ENCODE measurements around the gene NET1. TPM values are rescaled to one million over a fixed set of nuclear protein-coding genes. Genes with fewer than 3 reads are reported as not detected.
"Not testable (repeated sequence)": the region's sequence is repeated elsewhere in the genome, so short reads cannot be mapped to it uniquely, and the experiment has no call there.

Gene NET1
- total RNA-seq, 8 experiments from 2014 or later, result 11.8 to 78.8 (median 23.4) TPM

DNA sequence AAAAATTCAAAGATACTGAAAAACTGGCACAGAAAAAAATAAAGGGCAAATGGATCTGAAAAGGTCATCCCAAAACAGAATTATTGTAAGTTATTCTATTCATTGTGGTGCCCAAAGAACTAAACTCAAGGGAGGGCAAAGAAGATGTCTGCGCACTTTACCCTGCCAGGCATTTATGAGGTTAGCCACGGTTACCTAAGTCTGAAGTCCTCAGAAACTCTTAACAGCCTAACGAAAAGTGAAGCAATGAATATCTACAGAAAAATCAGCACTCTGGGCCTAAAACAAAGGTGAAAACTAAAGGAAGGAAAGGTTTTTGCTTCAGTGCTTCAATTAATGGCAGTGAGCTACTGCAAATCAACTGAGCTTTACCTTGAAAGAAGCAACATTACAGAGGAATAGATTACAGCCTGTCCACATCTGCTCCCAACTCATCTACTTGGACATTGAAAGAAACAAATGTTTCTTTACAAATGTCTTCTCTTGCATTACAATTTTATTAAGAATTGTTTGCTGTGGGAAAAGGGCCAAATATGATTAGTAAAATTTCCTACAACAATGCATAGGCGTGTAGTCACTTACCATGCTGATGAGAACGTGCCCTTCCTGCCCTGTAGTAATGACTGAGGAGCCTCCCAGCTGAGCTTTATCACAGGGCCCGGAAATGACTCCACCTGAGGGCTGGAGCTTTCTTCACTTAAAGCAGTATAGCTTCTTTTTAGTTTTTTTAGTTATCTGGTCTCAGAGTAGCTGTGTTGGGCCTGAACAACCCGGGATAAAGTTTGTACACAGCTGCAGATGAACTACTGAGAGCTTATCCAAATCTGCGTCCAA is 7.9 kb upstream of the NET1 start, which contains the start of gene TUBAL3:
Gene TUBAL3 (minus strand): TSS at position 621 of the 834 bp plus-strand sequence. CDS start 36 bp downstream, at position 585.
- Histone ChIP-seq H3K4me1 (replicated peaks in 1 of 2) (no peaks in the 10 kb centered on the region), H3K4me3 (no peak within 1 kb of the TSS), H3K27ac (no peak within 1 kb of the TSS)
- WGBS, 10 experiments, result 0 to 100% (median 72%) methylated on average over 1 to 8 of the region's 8 CpGs
- peak in 3 of 8 experiments; percentile 41 to 94 (median 89) for ATAC-seq (replicated peaks in 6 of 8)
- in situ Hi-C loops (cut with MboI; ENCODE audit: low pct_unique_long_range_greater_than_20kb in 2 of 9, low sequenced_read_pairs in 9 of 9, unreplicated experiment in 9 of 9), result no loop called here

DNA sequence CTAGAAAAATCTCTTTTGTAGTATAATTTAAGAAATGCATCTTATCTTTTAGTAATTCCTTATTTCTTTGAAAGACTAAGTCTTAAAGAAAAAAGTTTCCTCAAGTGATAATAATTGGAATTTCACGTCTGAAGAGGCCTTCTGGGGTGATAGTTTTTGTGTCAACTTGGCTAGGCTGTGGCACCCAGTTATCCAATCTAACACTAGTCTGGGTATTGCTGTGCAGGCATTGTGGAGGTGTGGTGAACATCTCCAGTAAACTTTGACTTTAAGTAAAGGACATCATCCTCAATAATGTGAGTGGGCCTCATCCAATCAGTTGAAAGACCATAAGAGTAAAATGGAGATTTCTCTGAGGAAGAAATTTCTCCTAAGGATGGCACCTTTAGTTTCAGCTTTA is 5.4 kb upstream of the NET1 start:
- 0 to 50% (median 10%) methylated on average over 1 of the region's 1 CpG; no CpG with 5 or more reads in 4 of the 10 experiments for WGBS, 10 experiments

DNA sequence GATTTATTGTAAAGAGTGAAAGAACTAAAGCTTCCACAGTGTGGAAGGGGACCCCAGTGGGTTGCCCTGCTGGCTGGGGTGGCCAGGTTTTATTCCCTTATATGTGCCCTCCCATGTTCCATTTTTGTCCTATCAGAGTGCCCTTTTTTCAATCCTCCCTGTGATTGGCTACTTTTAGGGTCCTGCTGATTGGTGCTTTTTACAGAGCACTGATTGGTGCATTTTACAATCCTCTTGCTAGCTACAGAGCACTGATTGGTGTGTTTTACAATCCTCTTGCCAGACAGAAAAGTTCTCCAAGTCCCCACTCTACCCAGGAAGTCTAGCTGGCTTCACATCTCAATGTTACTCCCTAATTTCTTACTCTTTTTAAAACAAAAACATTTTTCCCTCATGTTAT is 1.6 kb upstream of the NET1 start:
- H3K4me1 ChIP-seq (replicated peaks in 1 of 2), result peaks cover 0 to 14% of the 10 kb centered on the region in 2 donors
- H3K27ac ChIP-seq; H3K4me3 ChIP-seq; ATAC-seq (replicated peaks in 6 of 8); in situ Hi-C loops (cut with MboI; ENCODE audit: low pct_unique_long_range_greater_than_20kb in 2 of 9, low sequenced_read_pairs in 9 of 9, unreplicated experiment in 9 of 9): not testable (repeated sequence)

More for the DNA sequence above, 5.4 kb upstream of the NET1 start:
- H3K4me1 ChIP-seq (replicated peaks in 1 of 2), result peaks cover 0 to 2% of the 10 kb centered on the region in 2 donors
- ATAC-seq (replicated peaks in 6 of 8), result no peak
- in situ Hi-C loops (cut with MboI; ENCODE audit: low pct_unique_long_range_greater_than_20kb in 2 of 9, low sequenced_read_pairs in 9 of 9, unreplicated experiment in 9 of 9), result no loop called here
- no peak overlapping the region for H3K27ac ChIP-seq
- no peak overlapping the region for H3K4me3 ChIP-seq

DNA sequence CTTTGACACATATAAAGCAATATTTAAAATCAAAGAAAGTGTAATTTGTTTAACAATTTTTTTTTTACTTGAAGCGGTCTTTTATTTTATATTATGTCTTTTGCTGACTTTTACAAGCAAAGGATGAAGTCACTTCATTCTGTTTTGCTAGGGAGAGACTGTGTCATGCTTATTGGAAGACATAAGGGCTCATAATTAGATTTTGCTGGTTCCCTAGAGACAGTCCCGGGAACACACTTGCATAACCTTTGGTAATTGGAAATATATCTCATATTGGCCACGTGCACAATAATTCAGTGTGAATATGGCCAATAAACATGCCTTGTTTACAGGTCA is 448 bp upstream of the NET1 start:
- peak in 4 of 8 experiments; percentile 8 to 52 (median 22) for ATAC-seq (replicated peaks in 6 of 8)
- WGBS, 10 experiments, result 0 to 55% (median 43%) methylated on average over 1 to 3 of the region's 3 CpGs; no CpG with 5 or more reads in 1 of the 10 experiments
- H3K4me3 ChIP-seq, result peak overlapping the region; percentile 81 to 97 (median 91)
- H3K27ac ChIP-seq, result no peak overlapping the region
- in situ Hi-C loops (cut with MboI; ENCODE audit: low pct_unique_long_range_greater_than_20kb in 2 of 9, low sequenced_read_pairs in 9 of 9, unreplicated experiment in 9 of 9), result no loop called here
- peaks cover 0 to 14% of the 10 kb centered on the region in 2 donors for H3K4me1 ChIP-seq (replicated peaks in 1 of 2)

DNA sequence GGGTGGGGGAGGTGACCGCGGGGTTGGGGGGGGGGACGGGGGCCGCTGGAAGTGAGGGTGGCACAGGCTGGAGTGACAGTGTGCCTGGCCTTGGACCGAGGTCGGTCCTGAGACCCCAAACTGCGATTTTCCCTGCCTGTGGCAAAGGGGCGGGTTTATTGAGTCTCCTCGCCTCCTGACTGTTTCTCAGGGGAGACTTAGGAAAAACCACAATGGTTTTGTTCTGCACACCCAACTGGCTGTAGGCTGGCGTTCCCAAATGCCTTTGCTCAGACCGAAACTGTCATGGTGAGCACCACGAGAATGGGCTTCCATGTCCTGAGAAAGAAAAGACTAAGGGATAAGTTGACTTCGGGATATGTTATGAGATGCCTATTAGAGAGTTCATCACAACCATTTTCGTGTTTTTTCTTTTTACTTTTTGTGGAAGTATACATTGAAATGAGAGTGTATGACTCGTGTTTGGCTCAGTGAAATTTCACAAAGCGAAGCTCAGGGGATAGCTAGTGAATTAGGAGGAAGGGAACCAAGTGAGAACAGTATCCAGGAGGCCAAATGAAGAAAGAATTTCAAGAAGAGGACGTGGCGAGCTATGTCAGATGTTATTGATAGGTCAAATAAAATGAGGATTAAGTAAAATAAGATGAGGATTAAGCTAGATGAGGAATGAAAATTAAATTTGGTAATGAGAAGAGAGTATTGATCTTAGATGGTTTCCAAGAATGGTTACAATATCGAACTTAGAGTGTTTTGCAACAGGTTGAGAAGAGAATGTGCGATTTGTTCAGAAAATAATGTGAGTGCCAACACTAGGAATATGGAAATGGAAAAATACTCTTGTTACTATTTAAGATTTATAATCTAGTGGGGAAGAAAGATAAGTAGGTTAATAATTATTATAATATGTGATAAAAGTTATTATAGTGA is 918 bp downstream of the NET1 start:
- H3K27ac ChIP-seq, result no peak overlapping the region
- peaks cover 0 to 14% of the 10 kb centered on the region in 2 donors for H3K4me1 ChIP-seq (replicated peaks in 1 of 2)
- ATAC-seq (replicated peaks in 6 of 8), result peak; percentile 16 to 31 (median 24)
- peak overlapping the region; percentile 81 to 97 (median 91) for H3K4me3 ChIP-seq
- 5 to 42% (median 19%) methylated on average over 5 to 12 of the region's 20 CpGs for WGBS, 10 experiments
- in situ Hi-C loops (cut with MboI; ENCODE audit: low pct_unique_long_range_greater_than_20kb in 2 of 9, low sequenced_read_pairs in 9 of 9, unreplicated experiment in 9 of 9), result no loop called here

DNA sequence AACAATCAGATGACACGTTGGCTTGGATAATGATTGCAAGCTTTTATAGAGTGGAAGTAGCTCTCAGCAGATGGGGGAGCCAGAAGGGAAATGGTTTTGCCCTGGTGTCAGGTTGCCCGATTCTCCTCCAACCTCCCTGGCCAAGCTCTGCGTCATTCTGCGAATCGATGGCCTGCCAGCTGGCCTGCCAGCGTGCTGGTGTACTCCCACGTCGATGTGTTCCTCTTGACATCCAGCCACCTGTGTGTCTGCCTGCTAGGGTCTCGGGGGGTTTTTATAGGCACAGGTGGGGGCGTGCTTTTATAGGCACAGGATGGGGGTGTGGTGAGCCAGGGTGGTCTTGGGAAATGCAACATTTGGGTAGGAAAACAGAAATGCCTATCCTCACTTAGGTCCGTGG is 4.6 kb downstream of the NET1 start:
- ATAC-seq (replicated peaks in 6 of 8), result no peak
- in situ Hi-C loops (cut with MboI; ENCODE audit: low pct_unique_long_range_greater_than_20kb in 2 of 9, low sequenced_read_pairs in 9 of 9, unreplicated experiment in 9 of 9), result no loop called here
- WGBS, 10 experiments, result 64 to 100% (median 93%) methylated on average over 1 to 5 of the region's 11 CpGs; no CpG with 5 or more reads in 3 of the 10 experiments
- H3K4me3 ChIP-seq, result no peak overlapping the region
- no peak overlapping the region for H3K27ac ChIP-seq
- peaks cover 0 to 11% of the 10 kb centered on the region in 2 donors for H3K4me1 ChIP-seq (replicated peaks in 1 of 2)

DNA sequence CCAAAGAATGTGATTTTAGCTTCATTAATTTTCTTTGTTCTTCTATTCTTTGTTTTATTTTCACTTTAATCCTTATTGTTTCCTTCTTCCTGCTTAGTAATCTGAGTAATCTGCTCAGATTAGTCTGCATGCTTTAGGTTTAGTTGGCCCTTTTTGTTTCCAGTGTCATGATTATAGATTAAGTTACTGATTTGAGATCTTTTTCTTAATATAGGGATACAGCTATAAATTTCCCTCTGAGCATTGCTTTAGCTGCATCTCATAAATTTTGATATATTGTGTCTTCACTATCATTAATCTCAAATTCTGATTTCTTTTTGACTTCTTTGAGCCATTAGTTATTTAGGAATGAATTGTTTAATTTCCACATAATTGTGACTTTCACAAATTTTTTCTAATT is 6.2 kb downstream of the NET1 start:
- Histone ChIP-seq H3K4me1 (replicated peaks in 1 of 2) (peaks cover 0 to 5% of the 10 kb centered on the region in 2 donors), H3K4me3 (no peak overlapping the region), H3K27ac (no peak overlapping the region)
- in situ Hi-C loops (cut with MboI; ENCODE audit: low pct_unique_long_range_greater_than_20kb in 2 of 9, low sequenced_read_pairs in 9 of 9, unreplicated experiment in 9 of 9), result no loop called here
- ATAC-seq (replicated peaks in 6 of 8), result no peak

DNA sequence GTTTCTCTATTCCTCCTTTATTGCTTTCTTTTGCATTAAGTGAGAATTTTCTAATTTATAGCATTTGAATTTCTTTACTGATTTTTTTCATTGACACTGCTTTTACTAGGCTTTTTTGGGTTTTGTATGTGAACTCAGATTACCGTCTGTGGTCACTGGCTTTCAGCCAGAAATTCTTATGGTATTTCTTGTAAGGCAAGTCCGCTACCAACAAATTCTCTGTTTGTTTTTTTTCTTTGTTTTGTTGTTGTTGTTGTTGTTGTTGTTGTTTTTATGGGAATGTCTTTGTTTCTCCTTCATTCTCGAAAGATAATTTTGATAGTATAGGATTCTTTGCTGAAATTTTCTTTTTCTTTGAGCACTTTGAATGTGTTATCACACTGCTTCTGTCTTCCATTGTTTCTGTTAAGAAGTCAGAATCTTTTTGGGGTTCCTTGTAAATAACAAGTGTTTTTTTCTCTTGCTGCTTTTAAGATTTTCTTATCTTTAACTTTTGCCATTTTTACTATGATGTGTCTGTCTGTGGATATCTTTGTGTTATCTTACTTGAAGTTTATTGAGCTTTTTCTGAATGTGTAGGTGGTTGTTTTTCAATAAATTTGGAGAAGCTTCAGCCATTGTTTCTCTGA is 7.2 kb downstream of the NET1 start:
- no peak overlapping the region for H3K4me3 ChIP-seq
- in situ Hi-C loops (cut with MboI; ENCODE audit: low pct_unique_long_range_greater_than_20kb in 2 of 9, low sequenced_read_pairs in 9 of 9, unreplicated experiment in 9 of 9), result no loop called here
- H3K27ac ChIP-seq, result no peak overlapping the region
- no peak for ATAC-seq (replicated peaks in 6 of 8)
- H3K4me1 ChIP-seq (replicated peaks in 1 of 2), result no peaks in the 10 kb centered on the region
- WGBS, 10 experiments, result 80 to 100% (median 100%) methylated on average over 1 to 3 of the region's 3 CpGs

DNA sequence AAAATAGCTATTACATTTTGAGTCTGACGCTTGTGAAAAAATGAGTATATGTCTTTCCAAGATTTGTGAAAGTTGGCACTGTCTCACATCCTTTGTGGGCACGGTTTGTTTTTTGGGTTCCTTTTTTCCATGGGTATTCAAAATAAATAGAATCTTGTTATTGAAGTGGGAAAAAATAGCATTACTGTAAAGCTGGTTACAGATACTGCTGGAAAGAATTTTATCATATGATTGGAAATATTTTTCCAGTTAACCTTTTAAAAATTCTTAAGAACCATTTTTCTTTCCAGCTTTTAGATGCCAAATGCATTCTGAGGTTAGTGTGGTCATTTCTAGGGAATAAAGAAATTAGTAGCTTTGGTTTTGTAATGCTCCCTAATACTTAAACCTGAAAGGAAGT is 11.4 kb downstream of the NET1 start:
- in situ Hi-C loops (cut with MboI; ENCODE audit: low pct_unique_long_range_greater_than_20kb in 2 of 9, low sequenced_read_pairs in 9 of 9, unreplicated experiment in 9 of 9), result no loop called here
- H3K27ac ChIP-seq, result no peak overlapping the region
- 19 to 100% (median 77%) methylated on average over 1 to 2 of the region's 2 CpGs; no CpG with 5 or more reads in 1 of the 10 experiments for WGBS, 10 experiments
- no peaks in the 10 kb centered on the region for H3K4me1 ChIP-seq (replicated peaks in 1 of 2)
- ATAC-seq (replicated peaks in 6 of 8), result no peak
- no peak overlapping the region for H3K4me3 ChIP-seq

DNA sequence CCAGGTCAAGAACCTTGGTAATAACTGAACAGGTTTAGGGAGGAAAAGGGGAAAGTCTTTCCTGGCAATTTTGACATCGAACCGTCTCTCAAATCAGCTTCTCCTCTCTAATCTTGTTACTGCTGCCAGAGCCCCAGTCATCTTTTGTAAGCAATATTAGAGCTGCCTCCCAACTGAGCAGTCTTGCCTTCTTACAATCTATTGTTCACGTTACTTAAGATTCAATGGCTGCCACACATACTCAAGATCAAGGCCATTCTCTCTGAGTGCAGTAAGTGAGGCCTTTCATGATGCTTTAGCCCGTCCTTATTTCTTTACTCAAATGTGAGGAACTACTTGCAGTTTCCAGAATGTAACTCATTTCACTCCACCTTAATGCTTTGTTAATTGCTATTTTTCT is 12.4 kb downstream of the NET1 start:
- in situ Hi-C loops (cut with MboI; ENCODE audit: low pct_unique_long_range_greater_than_20kb in 2 of 9, low sequenced_read_pairs in 9 of 9, unreplicated experiment in 9 of 9), result loop anchor here in 1 of 9 experiments (25.0 kb wide), 1 partner anchor 587 kb away; the partner anchor contains the start of gene AKR1E2
- WGBS, 10 experiments, result 50 to 100% (median 93%) methylated on average over 1 to 3 of the region's 4 CpGs; no CpG with 5 or more reads in 1 of the 10 experiments
- no peak for ATAC-seq (replicated peaks in 6 of 8)
- H3K4me3 ChIP-seq, result no peak overlapping the region
- no peak overlapping the region for H3K27ac ChIP-seq
- H3K4me1 ChIP-seq (replicated peaks in 1 of 2), result no peaks in the 10 kb centered on the region

DNA sequence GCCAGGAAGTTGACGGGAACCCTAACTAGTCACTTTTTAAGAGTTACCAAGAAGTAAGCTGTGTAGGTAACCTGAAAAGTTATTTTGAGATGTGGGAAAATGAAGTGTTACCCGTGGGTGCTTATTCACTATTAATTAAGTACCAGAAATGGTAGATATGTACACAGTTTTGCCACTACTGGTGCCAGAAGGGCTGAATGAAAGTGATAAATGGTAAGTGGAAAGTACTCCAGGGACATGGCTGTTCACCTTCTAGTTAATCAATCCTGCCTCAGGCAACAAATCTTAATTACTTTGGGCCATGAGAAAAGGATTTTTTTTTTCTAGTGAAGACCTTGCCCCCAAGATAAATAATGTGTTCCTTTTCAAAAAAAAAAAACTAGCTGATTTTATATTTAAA is 15.8 kb downstream of the NET1 start:
- 50 to 100% (median 80%) methylated on average over 1 to 2 of the region's 2 CpGs; no CpG with 5 or more reads in 2 of the 10 experiments for WGBS, 10 experiments
- Histone ChIP-seq H3K4me1 (replicated peaks in 1 of 2) (no peaks in the 10 kb centered on the region), H3K27ac (no peak overlapping the region), H3K4me3 (no peak overlapping the region)
- ATAC-seq (replicated peaks in 6 of 8), result no peak
- in situ Hi-C loops (cut with MboI; ENCODE audit: low pct_unique_long_range_greater_than_20kb in 2 of 9, low sequenced_read_pairs in 9 of 9, unreplicated experiment in 9 of 9), result loop anchor here in 1 of 9 experiments (25.0 kb wide), 1 partner anchor 591 kb away; the partner anchor contains the start of gene AKR1E2

DNA sequence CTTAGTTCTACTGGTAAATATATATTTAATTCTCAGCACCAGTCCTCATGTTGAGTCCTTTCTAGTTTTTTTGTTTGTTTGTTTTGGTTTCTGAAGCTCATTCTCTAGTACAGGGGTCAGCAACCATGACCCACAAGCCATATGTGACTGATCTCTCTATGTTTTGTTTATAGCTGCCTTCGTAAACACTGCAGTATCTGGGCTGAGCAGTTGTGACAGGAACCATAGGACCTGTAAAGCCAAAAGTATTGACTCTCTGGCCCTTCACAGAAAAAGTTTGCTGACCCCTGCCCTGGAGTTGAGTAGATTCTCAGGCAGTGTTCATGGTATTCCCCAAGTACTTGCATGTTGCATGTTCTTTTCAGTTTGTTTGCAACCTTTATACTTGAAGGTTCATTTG is 20.8 kb downstream of the NET1 start:
- in situ Hi-C loops (cut with MboI; ENCODE audit: low pct_unique_long_range_greater_than_20kb in 2 of 9, low sequenced_read_pairs in 9 of 9, unreplicated experiment in 9 of 9), result loop anchor here in 3 of 9 experiments (10.0 to 25.0 kb wide), 3 partner anchors 192 to 618 kb away; partner anchors contain the start of gene AKR1E2 (in 1 of the 3)
- no peak overlapping the region for H3K4me3 ChIP-seq
- ATAC-seq (replicated peaks in 6 of 8), result no peak
- no peak overlapping the region for H3K27ac ChIP-seq
- H3K4me1 ChIP-seq (replicated peaks in 1 of 2), result no peaks in the 10 kb centered on the region
- WGBS, 10 experiments, result 70 to 100% (median 100%) methylated on average over 1 of the region's 1 CpG; no CpG with 5 or more reads in 4 of the 10 experiments
